ENCODE data around the gene ERMN.

GRCh38 chr2:157292853-157293252 lies 32.8 kb downstream of the ERMN start:
- no peak for TF ChIP-seq CTCF (IDR thresholded peaks at IDR 0.05; ENCODE audit: low read length)
- TF ChIP-seq EZH2 (IDR thresholded peaks at IDR 0.05; ENCODE audit: borderline replicate concordance, low read length) = no peak

Measured in OCI-LY1 (cell line).